ENCODE data around the gene MAPK11.

Gene MAPK11

GRCh38 chr22:50293441-50294318, 23.5 kb upstream of the MAPK11 start:
- DNase-seq = no peak

GRCh38 chr22:50292643-50293440, 22.7 kb upstream of the MAPK11 start:
- DNase-seq = no peak

- DNase-seq = no peak
Measured at GRCh38 chr22:50289942-50290630, 19.9 kb upstream of the MAPK11 start.

GRCh38 chr22:50289151-50289941, 19.2 kb upstream of the MAPK11 start:
- DNase-seq = no peak

- DNase-seq = no peak
Measured at GRCh38 chr22:50287731-50288130, 17.6 kb upstream of the MAPK11 start.

- no peak for DNase-seq
Measured at GRCh38 chr22:50286701-50287318, 16.6 kb upstream of the MAPK11 start.

GRCh38 chr22:50286275-50286674, 16.1 kb upstream of the MAPK11 start:
- DNase-seq = no peak

GRCh38 chr22:50285568-50286229, 15.5 kb upstream of the MAPK11 start:
- no peak for DNase-seq

GRCh38 chr22:50284479-50284878, 14.3 kb upstream of the MAPK11 start:
- no peak for DNase-seq

GRCh38 chr22:50283821-50284220, 13.6 kb upstream of the MAPK11 start:
- DNase-seq = no peak

- DNase-seq = no peak
Measured at GRCh38 chr22:50282361-50283155, 12.4 kb upstream of the MAPK11 start.

GRCh38 chr22:50281957-50282356, 11.8 kb upstream of the MAPK11 start:
- no peak for DNase-seq

GRCh38 chr22:50281384-50281760, 11.2 kb upstream of the MAPK11 start:
- DNase-seq = no peak

- no peak for DNase-seq
Measured at GRCh38 chr22:50280708-50281383, 10.7 kb upstream of the MAPK11 start.

- no peak for DNase-seq
Measured at GRCh38 chr22:50280022-50280707, 10.0 kb upstream of the MAPK11 start.

- DNase-seq = no peak
Measured at GRCh38 chr22:50278956-50279619, 8.9 kb upstream of the MAPK11 start.

- DNase-seq = no peak
Measured at GRCh38 chr22:50278461-50278860, 8.3 kb upstream of the MAPK11 start.

GRCh38 chr22:50277761-50278160, 7.6 kb upstream of the MAPK11 start:
- DNase-seq = no peak

- no peak for DNase-seq
Measured at GRCh38 chr22:50276143-50276542, 6.0 kb upstream of the MAPK11 start.
